T-helper 1 cell (primary cell): ENCODE results near the gene PRKN.

Source experiments
- DNase-seq, 5 donors: peaks; one replicate each; pipeline ENCODE4 v3.0.0-alpha.2; 2012 to 2020

PRKN gene

DNA sequence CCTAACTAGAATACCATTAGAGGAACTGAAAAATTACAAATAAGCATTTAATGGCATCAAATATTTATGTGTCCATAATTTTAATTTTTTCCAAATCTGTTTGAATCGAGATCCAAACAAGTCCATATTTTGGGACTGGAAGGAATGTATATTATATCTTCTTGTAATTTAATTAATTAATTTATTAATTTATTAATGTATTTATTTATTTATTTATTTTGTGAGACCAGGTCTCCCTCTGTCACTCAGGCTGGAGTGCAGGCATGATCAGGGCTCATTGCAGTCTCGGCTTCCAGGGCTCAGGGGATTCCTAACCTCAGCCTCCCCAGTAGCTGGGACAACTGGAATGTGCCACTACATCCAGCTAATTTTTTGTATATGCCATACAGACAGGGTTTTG, 453.6 kb downstream of the PRKN start:
- no peak for DNase-seq

DNA sequence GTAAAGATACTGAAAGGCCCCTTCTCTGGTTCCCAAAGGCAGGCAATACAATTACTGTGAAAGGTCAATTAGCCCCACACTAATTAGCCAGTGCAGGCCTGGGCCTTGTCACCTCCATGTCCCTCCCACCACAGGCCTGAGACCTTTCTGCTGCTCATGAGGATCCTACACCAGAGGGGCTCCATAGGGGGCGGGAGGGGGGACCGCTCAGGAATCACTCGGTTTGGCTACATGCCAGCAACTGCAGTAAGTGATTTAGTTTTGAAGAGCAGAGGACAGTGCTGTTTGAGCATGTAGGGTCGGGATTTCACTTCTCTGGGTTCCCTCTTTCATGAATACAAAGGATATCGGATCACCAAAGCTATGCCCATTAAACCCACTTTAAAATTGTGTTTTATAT, 455.6 kb downstream of the PRKN start:
- DNase-seq = no peak

DNA sequence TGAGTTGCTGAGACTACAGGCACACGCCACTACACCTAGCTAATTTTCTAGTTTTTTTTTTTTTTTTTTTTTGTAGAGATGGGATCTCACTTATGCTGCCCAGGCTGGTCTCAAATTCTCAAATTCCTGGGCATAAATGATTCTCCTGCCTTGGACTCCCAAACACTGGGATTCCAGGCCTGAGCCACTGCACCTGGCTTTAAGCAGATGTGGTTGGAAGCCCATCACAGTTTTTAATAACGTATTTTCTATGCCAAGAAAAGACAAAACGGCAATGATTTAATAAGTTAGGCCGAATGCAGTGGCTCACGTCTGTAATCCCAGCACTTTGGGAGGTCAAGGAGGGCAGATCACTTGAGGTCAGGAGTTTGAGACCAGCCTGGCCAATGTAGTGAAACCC, 456.6 kb downstream of the PRKN start:
- DNase-seq = no peak

DNA sequence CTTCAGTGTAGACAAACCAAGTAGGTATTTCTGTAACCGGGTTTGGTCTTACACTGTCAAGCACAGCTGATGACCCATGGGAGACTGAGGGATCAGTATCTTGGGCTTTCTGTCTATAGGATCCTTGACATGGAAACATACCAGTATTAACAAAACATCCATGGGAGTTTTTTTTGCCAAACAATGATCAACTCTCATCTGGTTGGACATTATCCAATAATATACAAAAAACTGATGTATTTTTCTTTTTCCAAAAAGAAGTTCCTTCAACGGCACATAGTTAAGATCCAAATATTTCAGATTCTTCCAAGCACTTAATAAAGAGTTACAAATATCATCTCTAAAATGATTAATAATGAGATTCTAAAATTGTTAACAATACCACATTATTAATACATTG, 459.9 kb downstream of the PRKN start:
- no peak for DNase-seq

DNA sequence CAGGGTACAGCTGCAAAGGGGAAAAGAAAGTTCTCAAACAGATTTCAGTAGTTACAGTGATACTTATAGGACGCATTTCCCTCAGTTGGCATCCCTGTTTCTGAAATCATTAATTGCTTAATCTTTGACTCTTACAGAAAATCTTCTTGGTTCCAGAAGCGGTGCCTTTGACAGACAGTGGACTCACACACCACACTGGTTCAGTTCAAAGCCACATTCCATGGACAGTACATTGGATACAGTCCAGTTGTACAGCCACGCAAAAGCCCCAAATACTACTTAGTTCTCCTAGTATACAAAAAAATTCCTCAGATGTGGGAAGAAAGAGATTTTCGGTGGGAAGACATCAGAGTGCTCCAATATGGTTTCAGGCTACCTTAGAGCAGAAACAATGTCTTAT, 460.4 kb downstream of the PRKN start:
- no peak for DNase-seq

DNA sequence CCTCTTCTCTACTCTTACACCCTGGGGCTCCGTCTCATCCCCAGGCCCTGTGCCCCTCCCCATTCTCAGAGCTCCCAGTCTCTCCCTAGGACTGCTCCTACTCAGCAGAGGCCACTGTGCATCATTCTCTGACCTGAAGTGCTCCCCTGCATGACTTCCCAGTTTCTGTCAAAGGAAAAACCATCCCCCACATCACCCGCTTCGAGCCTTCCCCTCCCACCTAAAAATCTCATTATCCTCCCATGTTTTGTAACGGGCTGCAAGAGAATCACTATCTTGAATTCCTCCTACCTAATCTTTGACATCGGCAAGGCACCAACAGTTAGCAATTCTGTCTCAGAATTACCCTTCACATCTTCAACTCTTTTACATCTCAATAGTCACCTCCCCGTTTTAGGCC, 463.0 kb downstream of the PRKN start:
- no peak for DNase-seq

DNA sequence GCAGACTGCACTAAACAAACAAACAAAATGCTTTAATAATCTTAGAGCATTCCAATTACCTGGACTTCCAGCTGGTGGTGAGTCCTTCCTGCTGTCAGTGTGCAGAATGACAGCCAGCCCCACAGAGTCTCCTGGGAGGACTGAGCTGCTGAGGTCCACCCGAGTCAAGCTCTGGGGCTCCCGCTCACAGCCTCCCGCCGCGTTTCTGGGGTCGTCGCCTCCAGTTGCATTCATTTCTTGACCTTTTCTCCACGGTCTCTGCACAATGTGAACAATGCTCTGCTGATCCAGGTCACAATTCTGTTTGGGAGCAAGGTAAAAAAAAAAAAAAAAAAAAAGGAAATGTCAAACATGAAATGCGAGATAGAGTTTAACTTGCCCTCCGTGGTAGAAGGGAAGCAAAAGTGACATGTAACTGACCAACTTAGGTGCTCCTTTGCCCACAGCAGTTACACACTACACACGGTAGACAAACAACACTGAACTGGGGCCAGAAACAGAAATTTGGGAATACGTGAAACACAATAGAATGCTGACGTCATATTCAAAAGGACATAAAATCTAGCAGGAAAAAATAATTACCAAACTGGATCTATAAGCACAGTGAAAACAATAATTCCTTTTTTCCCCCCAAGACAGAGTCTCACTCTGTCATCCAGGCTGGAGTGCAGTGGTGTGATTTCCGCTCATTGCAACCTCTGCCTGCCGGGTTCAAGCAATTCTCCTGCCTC, 464.9 kb downstream of the PRKN start:
- no peak for DNase-seq

DNA sequence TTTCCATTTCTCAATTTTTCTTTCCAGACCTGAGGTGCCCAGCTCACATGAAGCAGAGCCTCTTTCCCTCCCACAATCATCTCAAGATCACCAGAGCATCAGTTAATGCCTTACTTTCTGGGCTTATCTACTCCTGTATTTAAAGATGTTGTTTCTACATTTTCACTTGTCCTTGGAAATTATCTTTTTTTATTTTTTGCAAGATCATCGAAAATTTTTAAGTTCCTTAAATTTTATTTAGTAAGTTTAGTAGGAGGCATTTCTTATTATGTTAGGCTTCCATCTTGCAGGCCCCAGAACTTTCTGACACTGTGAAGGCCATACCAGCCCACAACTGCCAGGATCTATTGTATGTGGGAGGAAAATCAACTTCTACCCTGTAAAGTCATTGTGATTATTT, 466.0 kb downstream of the PRKN start:
- DNase-seq = no peak

DNA sequence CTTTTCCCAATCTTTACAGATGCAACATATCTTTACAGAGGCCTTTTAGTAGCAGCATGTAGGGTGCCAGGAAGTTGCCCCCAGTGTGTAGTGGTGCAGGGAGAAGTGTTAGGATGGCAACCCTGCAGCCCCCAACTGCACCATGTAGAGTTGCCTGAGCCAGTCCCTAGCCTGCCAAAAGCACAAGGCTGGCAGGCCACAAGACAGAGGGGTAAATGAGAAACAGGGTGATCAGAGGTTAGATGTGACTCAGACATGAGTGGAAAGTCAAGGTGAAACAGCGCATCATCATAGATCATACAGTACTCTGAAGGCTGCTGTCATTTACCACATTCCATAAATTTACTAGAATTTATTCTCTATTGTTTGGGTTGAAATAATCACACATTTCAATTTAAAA, 467.5 kb downstream of the PRKN start:
- DNase-seq = no peak

DNA sequence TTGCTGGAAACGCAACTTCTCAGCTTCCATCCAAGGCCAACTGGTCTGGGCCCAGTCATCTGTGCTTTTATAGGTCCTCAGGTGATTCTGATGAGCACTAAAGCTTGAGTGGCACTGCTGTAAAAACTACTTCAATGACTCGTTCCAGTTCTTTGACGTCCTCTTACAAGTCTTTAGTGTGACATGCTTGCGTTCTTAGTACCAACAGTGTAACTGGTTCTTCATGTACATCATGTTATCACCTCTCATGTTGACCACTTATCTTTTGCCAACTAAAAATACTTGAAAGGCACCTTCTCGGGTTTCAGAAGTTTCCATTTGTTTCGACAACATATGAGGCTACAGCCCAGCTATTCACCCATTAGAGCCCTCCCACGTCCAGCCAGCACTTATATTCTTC, 468.9 kb downstream of the PRKN start:
- no peak for DNase-seq

DNA sequence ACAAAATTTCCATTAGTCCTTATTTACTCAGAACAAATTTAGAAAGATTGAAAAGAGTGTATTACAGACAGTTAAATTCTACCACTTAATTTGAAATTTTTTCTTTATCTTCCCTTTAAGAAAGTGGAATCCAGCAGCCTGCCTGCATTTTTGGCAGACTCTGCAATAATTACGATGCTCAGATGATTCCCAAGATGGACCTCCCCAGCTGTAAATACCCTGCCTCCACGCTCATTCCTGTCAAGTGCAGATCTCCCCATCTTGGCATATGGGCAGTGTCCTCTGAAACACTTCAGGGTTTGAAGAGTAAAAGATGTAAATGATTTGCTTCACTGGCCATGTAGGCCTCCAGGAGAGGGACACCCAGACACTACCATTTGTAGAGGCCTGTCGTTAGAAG, 471.2 kb downstream of the PRKN start:
- no peak for DNase-seq

DNA sequence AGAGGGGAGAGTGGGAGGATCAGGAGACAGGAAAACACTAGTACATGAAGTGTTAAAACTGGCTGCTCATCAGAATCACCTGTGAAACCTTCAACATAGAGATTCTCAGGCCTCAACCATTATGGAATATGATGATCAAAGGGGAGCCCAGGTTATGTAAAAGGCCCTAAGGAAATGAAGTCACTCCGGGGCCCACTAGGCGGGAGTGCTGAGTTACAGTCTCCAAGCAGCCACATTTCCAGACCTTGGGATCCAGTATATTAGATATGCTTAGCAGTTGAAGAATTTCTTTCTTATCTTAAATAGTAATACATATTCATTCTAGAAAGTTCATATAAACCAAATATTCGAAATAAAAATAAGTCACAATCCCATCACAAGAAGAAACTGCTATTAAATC, 476.3 kb downstream of the PRKN start:
- DNase-seq = no peak

DNA sequence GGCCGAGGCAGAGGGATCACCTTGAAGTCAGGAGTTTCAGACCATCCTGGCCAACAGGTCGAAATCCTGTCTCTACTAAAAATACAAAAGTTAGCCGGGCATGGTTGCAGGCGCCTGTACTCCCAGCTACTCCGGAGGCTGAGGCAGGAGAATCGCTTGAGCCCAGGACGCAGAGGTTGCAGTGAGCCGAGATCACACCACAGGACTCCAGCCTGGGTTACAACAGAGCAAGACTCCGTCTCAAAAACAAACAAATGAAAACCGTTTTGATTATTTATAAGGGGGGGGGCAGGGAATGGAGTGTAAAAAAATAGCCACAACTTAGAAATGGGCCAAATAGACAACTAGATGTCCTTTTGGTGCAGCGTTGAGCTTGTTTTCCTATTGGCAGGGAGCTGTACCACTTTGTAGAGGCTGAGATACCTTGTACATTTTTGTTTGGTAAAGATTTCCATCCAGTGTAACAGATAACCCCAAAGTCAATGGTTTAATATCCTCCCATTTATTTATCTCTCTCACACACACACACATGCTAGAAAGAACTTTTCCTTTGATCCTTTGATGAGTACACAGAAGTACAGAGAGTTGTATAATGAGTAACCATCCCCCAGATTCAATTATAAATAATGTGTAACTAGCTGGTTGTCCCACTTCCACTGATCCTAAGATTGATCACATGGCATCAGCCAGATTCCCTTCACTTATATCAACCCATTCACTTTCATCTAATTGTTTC, 477.5 kb downstream of the PRKN start:
- DNase-seq = no peak

DNA sequence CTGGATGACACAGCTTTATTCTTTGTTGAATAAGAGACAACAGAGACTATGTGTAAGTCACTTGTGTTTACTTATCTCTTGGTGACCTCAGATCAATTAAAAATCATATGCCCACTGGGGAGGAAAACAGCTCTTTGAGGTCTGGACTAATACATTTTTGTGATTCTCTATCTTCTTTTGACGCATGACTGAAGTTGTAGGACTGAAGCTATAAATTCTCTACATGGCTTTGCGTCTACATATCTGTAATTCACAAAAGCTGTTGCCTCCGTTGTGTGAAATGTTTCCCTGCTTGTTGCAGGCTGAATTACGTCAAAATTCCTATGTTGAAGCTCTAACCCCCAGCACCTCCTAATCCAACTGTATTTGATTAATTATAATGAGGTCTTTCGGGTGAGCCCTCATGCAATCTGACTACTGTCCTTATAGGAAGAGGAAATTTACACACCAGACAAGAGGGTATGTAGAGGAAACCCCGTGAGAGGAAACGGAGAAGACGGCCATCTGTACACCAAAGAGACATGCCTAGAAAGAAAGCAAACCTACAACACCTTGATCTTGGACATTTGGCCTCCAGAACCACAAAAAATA, 481.6 kb downstream of the PRKN start:
- no peak for DNase-seq

DNA sequence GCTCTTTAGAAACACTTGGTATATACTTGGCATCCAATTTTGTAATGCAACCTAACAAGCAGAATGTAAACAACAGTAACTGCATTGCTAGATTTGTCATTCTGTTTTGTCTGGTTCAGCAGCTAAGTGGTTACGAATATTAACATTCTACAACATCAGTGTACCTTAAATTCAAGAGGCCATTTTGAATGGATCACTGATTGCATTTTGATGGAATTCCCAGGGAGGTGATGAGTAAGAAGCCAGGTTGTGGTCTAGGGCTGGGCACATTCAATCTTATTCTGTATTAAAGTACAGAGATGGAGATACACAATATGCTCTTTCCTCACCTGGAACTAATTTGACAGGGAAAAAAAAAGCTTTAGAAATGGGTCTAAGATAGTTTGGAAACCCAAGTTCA, 483.5 kb downstream of the PRKN start:
- no peak for DNase-seq

DNA sequence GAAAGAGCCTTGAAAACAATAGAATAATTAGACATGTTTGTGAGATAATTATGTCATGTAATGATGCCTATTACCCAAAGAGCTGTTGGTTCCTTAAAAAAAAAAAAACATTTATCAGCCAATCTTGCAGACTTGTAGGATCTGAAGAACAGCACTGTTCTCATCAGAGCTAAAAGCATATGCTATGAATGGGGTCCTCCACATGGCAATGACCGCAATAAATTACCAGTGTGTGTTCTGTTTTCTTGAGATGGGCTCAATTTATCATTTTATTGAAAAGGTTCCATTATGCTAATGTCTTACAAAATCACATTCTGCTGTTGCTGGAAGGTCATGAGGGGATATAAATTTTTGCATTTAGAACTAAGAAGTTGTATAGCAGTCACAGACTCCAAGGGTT, 484.7 kb downstream of the PRKN start:
- no peak for DNase-seq

DNA sequence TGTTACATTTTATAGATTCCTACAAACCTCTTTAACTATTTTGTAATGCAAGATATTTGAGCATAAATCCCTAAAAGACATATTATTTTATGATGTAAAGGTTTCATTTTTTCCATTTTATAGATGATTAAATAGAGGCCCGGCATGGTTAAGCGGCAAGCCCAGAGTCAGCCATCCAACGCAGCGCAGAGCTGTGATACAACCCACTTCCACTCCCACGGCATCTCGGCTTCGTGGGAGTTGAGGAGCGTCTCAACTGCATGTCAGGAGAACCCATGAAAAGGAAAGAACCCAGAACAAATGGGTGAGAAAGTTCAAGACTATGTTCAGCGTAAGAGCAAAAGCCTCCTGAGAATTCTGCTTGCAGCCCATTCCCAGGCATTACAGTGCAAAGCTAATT, 488.2 kb downstream of the PRKN start:
- no peak for DNase-seq

DNA sequence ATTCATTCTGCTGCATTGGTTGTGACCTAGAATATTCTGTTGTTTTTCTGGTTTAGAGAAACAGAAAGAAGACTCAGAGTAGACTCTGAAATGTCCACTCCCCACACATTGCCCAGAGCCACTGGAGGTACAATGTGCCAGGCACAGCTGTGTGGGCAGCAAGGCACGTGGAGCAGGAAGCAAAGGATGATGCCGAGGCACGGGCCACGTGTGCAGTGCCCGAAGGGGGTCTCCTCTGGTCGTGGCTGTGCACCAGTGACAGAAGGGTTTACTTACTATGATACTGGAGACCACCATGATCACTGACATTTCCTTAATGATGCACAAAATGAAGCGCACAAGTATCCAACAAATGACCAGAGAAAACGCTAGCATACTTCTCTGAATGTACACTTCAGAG, 488.9 kb downstream of the PRKN start:
- DNase-seq = no peak

DNA sequence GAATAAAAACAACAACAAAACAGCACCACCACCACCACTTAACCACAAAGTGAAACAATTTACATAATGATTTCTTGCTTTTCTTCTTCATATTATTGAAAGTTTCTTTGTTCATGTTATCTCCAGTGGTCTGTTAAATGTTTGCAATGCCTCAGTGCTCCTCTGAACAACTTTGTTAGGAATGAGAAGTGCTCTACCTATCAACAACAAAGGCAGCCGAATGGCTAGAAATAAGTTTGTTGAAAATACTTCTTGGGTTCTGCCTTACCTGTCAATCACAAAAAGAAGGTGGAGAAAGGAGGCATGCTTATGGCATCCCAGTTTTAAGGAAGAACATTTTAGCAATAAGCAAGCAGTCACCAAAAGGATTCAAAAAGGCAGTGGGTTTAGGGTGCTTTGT, 490.2 kb downstream of the PRKN start:
- DNase-seq = no peak

DNA sequence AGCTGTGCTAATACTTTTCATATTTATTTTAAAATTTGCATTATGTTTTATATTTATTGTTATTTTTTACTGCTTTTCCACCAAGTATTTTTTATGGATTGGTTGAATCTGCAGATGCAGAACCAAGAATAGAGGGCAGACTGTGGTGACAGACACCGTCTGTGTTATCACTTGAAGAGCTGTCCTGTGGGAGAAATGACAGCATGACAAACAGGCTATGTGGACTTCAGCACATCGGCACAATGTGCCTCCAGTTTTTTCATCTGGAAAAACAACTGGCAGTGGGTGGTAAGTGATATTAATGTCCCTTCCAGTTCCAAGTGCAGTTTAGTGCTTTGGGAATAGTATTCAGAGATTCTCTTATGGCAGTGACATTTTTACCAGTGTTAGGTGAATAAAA, 492.9 kb downstream of the PRKN start:
- no peak for DNase-seq

DNA sequence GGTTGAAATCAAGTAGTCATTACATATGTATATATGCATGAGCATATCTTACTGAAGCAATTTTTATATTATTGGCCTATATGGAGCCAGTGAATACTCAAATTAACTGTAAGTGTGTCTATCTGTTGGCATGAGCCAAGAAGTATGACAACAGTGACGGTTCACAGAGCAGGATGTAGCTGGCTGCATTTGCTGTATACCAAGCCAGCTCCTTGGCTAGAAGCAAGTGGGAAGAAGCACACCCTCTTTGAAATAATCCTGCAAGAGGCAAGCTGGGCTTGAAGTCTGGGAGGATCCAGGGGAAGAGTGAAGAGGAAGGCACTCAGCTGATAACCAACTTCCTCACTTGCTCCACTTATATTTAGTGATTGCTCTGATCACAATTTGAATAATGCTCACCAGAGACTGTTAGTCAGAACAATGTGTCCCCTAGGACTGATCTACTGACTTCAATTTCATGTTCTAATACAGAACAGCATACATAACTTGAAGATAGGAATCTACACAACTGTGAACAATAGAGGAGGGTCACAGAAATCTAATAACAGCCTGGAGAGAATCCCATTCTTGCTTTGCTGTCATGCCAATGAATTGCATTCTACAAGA, 497.3 kb downstream of the PRKN start:
- DNase-seq = no peak

DNA sequence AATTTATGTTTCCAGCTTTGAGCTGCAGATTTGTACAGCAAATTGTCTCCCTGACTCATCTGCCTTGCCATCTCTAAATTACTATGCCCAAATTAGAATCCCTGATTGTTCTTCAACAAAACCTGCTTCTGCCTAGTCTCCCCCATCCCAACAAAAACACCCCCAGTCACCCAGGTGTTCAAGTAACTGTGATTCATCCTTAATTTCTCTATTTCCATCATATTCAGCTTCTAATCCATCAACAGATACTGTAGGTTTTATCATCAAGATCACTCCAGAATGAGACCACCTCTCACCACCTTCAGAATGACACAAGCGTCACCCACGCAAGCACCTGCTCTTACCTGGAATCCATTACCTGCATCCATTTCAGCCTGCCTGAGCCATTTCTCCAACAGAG, 498.5 kb downstream of the PRKN start:
- no peak for DNase-seq

DNA sequence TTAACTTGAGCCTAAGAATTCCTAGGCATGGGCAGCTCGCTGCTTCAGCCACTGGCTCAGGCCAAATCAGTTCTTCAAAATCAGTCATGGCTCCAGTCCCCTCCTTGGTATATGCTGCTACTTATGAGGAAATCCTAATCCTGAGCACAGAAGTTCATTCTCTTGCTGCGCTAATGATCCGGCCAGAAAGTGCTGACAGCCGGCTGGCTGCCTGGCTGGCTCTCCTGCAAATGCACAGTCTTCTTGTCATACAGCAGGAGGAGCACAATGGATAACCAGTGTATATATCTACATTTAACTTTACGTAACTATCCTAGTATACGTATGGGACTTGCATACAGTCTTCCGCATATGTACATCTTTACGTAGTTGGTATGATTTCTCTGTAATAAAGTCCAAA, 500.8 kb downstream of the PRKN start:
- no peak for DNase-seq

DNA sequence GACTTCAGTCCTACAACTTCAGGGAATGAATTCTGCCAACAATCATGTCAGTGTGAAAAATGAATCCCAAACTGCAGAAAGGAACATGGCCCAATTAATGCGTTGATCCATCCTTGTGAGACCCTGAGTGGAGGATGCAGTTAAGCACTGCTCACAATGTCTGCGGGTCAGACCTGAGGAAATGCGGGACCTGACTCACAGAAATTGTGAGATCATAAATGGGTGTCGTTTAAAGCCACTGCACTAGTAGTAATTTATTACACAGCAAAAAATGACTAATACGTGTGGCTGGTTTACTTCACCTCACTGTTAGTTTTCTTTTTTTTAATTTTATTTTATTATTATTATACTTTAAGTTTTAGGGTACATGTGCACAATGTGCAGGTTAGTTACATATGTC, 505.0 kb downstream of the PRKN start:
- DNase-seq = no peak
